ENCODE data around the gene SBSN.

SBSN gene

DNA sequence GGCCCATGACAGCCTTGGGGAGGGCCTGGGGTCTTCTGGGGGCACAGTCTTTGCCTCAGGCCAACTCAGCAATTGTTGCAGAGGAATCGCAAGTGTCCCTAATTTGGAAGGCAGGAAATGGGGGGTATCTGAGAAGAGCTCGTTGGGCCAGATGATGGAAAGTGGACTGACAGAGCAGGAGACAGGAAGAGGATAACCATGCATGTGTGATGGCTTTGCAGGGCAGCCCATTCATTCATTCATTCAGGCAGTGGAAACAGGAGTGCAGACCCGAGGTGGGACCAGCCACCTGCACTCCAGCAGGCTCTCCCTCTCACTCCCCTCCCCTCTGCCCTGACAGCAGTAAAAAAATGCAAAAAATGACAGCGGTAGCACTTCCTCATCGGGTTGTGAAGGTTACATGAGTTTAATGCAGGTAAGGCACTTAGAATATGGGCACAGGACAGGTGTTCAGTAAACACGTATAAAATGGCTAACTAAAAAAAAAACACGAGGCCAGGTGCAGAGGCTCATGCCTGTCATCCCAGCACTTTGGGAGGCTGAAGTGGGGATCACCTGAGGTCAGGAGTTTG is 12.3 kb upstream of the SBSN start:
- Histone ChIP-seq H3K9me2 (replicated peaks; ENCODE audit: low read depth, low read length) (no peaks in the 10 kb centered on the region), H3K27me3 (ENCODE audit: insufficient read depth, low read length, poor library complexity, severe bottlenecking) (no peaks in the 10 kb centered on the region), H3K36me3 (ENCODE audit: insufficient read depth, low read length) (no peaks in the 10 kb centered on the region), H3K79me2 (ENCODE audit: insufficient read depth, low read length) (peaks cover 23% of the 10 kb centered on the region), H4K20me1 (ENCODE audit: insufficient read depth, low read length, poor library complexity, severe bottlenecking) (no peaks in the 10 kb centered on the region), H3K9me3 (ENCODE audit: insufficient read depth, low read depth, low read length) (no peaks in the 10 kb centered on the region), H3F3A (ENCODE audit: low read depth) (no peaks in the 10 kb centered on the region), H2AFZ (ENCODE audit: low read length) (no peak overlapping the region), H3K4me1 (ENCODE audit: insufficient read depth, low read length, poor library complexity, severe bottlenecking) (peaks cover 33% of the 10 kb centered on the region), H3K9ac (ENCODE audit: low read depth, low read length, poor library complexity, severe bottlenecking) (no peak overlapping the region), H3K4me2 (ENCODE audit: low read depth, low read length, poor library complexity, severe bottlenecking) (no peak overlapping the region), H3K4me3 (ENCODE audit: low read length, poor library complexity, severe bottlenecking) (no peak overlapping the region)
- no peak for TF ChIP-seq EZH2phosphoT487 (IDR thresholded peaks at IDR 0.05; ENCODE audit: borderline replicate concordance)
- TF ChIP-seq, protein P1, sequence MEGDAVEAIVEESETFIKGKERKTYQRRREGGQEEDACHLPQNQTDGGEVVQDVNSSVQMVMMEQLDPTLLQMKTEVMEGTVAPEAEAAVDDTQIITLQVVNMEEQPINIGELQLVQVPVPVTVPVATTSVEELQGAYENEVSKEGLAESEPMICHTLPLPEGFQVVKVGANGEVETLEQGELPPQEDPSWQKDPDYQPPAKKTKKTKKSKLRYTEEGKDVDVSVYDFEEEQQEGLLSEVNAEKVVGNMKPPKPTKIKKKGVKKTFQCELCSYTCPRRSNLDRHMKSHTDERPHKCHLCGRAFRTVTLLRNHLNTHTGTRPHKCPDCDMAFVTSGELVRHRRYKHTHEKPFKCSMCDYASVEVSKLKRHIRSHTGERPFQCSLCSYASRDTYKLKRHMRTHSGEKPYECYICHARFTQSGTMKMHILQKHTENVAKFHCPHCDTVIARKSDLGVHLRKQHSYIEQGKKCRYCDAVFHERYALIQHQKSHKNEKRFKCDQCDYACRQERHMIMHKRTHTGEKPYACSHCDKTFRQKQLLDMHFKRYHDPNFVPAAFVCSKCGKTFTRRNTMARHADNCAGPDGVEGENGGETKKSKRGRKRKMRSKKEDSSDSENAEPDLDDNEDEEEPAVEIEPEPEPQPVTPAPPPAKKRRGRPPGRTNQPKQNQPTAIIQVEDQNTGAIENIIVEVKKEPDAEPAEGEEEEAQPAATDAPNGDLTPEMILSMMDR (conservative IDR thresholded peaks at IDR 0.05; ENCODE audit: low read length): no peak

DNA sequence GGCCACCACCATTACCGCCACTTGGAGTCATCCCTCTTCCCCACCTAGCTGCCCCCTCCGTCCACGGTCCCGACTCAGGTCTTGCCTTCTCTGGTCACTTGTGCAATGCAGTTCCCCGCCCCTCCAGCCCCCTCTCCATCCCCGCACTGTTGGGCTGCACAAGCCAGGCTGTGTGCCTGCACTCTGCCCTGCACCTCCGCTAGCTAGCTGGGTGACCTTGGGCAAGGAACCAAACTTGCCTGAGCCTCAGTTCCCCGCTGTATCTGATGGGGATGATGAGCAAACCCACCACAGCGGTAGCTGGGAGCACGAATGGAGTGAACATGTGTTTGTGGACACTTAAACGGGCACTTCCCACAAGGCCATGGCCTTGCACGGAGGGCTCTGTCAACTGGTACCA is 11.7 kb upstream of the SBSN start:
- Histone ChIP-seq H4K20me1 (ENCODE audit: insufficient read depth, low read length, poor library complexity, severe bottlenecking) (no peaks in the 10 kb centered on the region), H3K9ac (ENCODE audit: low read depth, low read length, poor library complexity, severe bottlenecking) (no peak overlapping the region), H3K9me3 (ENCODE audit: insufficient read depth, low read depth, low read length) (no peaks in the 10 kb centered on the region), H3K9me2 (replicated peaks; ENCODE audit: low read depth, low read length) (no peaks in the 10 kb centered on the region), H3K36me3 (ENCODE audit: insufficient read depth, low read length) (no peaks in the 10 kb centered on the region), H3K4me3 (ENCODE audit: low read length, poor library complexity, severe bottlenecking) (no peak overlapping the region), H3K4me1 (ENCODE audit: insufficient read depth, low read length, poor library complexity, severe bottlenecking) (peaks cover 30% of the 10 kb centered on the region), H3F3A (ENCODE audit: low read depth) (no peaks in the 10 kb centered on the region), H2AFZ (ENCODE audit: low read length) (no peak overlapping the region), H3K79me2 (ENCODE audit: insufficient read depth, low read length) (peaks cover 17% of the 10 kb centered on the region), H3K4me2 (ENCODE audit: low read depth, low read length, poor library complexity, severe bottlenecking) (no peak overlapping the region), H3K27me3 (ENCODE audit: insufficient read depth, low read length, poor library complexity, severe bottlenecking) (no peaks in the 10 kb centered on the region)
- no peak for TF ChIP-seq EZH2phosphoT487 (IDR thresholded peaks at IDR 0.05; ENCODE audit: borderline replicate concordance)
- TF ChIP-seq, protein P1 (conservative IDR thresholded peaks at IDR 0.05; ENCODE audit: low read length): no peak

DNA sequence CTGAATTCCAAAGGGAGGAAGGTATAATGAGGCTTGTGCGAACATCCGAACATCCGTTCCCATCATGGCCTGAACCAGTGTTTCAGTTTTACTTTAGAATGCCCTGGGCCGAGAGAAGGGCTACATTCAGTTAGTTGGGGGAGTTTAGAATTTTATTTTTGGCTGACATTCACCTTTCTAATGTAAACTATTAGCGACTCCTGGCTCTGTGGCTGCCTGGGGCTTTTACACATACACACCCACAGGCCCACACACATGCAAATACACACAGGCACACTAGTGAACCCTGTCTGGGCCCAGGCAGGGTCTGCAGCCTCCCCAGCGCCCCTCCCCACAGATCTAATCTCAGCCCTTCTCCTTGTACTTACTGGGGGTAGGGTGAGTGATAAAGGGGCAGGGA is 11.2 kb upstream of the SBSN start:
- Histone ChIP-seq H3K36me3 (ENCODE audit: insufficient read depth, low read length) (no peaks in the 10 kb centered on the region), H3F3A (ENCODE audit: low read depth) (no peaks in the 10 kb centered on the region), H3K9me2 (replicated peaks; ENCODE audit: low read depth, low read length) (no peaks in the 10 kb centered on the region), H4K20me1 (ENCODE audit: insufficient read depth, low read length, poor library complexity, severe bottlenecking) (no peaks in the 10 kb centered on the region), H3K27me3 (ENCODE audit: insufficient read depth, low read length, poor library complexity, severe bottlenecking) (no peaks in the 10 kb centered on the region), H3K9ac (ENCODE audit: low read depth, low read length, poor library complexity, severe bottlenecking) (no peak overlapping the region), H3K4me3 (ENCODE audit: low read length, poor library complexity, severe bottlenecking) (no peak overlapping the region), H3K79me2 (ENCODE audit: insufficient read depth, low read length) (peaks cover 12% of the 10 kb centered on the region), H3K4me1 (ENCODE audit: insufficient read depth, low read length, poor library complexity, severe bottlenecking) (peaks cover 25% of the 10 kb centered on the region), H3K4me2 (ENCODE audit: low read depth, low read length, poor library complexity, severe bottlenecking) (no peak overlapping the region), H3K9me3 (ENCODE audit: insufficient read depth, low read depth, low read length) (no peaks in the 10 kb centered on the region), H2AFZ (ENCODE audit: low read length) (no peak overlapping the region)
- no peak for TF ChIP-seq EZH2phosphoT487 (IDR thresholded peaks at IDR 0.05; ENCODE audit: borderline replicate concordance)
- TF ChIP-seq, protein P1 (conservative IDR thresholded peaks at IDR 0.05; ENCODE audit: low read length): no peak

Measured in Loucy (cell line).